ENCODE data around the gene ANKHD1.

Gene ANKHD1

GRCh38 chr5:140401362-140402257, at the start of gene ANKHD1:
Gene ANKHD1 (plus strand): TSS chr5:140401833. CDS start chr5:140401968, 135 bp downstream.
- Histone ChIP-seq H3K36me3 (ENCODE audit: insufficient read depth, low read depth, low read length) (peaks cover 11% of the 10 kb centered on the region; the same call in 1 of the 2 replicates), H3K4me3 (ENCODE audit: low read length) (peak within 1 kb of the TSS; percentile 90), H3K27ac (ENCODE audit: low read length) (peak within 1 kb of the TSS; percentile 95), H3K9me3 (ENCODE audit: insufficient read depth, low read depth, low read length) (no peaks in the 10 kb centered on the region), H3K9ac (ENCODE audit: low read depth, low read length) (peak within 1 kb of the TSS; percentile 93), H3K27me3 (ENCODE audit: insufficient read depth, low read length) (no peaks in the 10 kb centered on the region), H3K4me1 (ENCODE audit: insufficient read depth, low read length) (peaks cover 16% of the 10 kb centered on the region)

GRCh38 chr5:140355546-140355945, 46.1 kb upstream of the ANKHD1 start:
- H3K36me3 ChIP-seq (ENCODE audit: insufficient read depth, low read depth, low read length), result no peaks in the 10 kb centered on the region
- H3K9me3 ChIP-seq (ENCODE audit: insufficient read depth, low read depth, low read length), result no peaks in the 10 kb centered on the region
- peaks cover 3% of the 10 kb centered on the region; the same call in 1 of the 2 replicates for H3K27me3 ChIP-seq (ENCODE audit: insufficient read depth, low read length)
- H3K27ac ChIP-seq (ENCODE audit: low read length), result no peak overlapping the region
- no peaks in the 10 kb centered on the region for H3K4me1 ChIP-seq (ENCODE audit: insufficient read depth, low read length)
- no peak overlapping the region for H3K9ac ChIP-seq (ENCODE audit: low read depth, low read length)
- H3K4me3 ChIP-seq (ENCODE audit: low read length), result no peak overlapping the region

GRCh38 chr5:140356853-140357725, 44.5 kb upstream of the ANKHD1 start:
- Histone ChIP-seq H3K27me3 (ENCODE audit: insufficient read depth, low read length) (peaks cover 3% of the 10 kb centered on the region; the same call in 1 of the 2 replicates), H3K4me3 (ENCODE audit: low read length) (no peak overlapping the region), H3K36me3 (ENCODE audit: insufficient read depth, low read depth, low read length) (no peaks in the 10 kb centered on the region), H3K4me1 (ENCODE audit: insufficient read depth, low read length) (no peaks in the 10 kb centered on the region), H3K9me3 (ENCODE audit: insufficient read depth, low read depth, low read length) (no peaks in the 10 kb centered on the region), H3K27ac (ENCODE audit: low read length) (no peak overlapping the region), H3K9ac (ENCODE audit: low read depth, low read length) (no peak overlapping the region)

GRCh38 chr5:140357726-140358093, 43.9 kb upstream of the ANKHD1 start:
- H3K27me3 ChIP-seq (ENCODE audit: insufficient read depth, low read length), result peaks cover 3% of the 10 kb centered on the region; the same call in 1 of the 2 replicates
- H3K27ac ChIP-seq (ENCODE audit: low read length), result no peak overlapping the region
- no peaks in the 10 kb centered on the region for H3K4me1 ChIP-seq (ENCODE audit: insufficient read depth, low read length)
- no peaks in the 10 kb centered on the region for H3K36me3 ChIP-seq (ENCODE audit: insufficient read depth, low read depth, low read length)
- H3K4me3 ChIP-seq (ENCODE audit: low read length), result no peak overlapping the region
- no peak overlapping the region for H3K9ac ChIP-seq (ENCODE audit: low read depth, low read length)
- H3K9me3 ChIP-seq (ENCODE audit: insufficient read depth, low read depth, low read length), result no peaks in the 10 kb centered on the region

GRCh38 chr5:140358738-140359310, 42.8 kb upstream of the ANKHD1 start:
- no peaks in the 10 kb centered on the region for H3K9me3 ChIP-seq (ENCODE audit: insufficient read depth, low read depth, low read length)
- H3K4me1 ChIP-seq (ENCODE audit: insufficient read depth, low read length), result no peaks in the 10 kb centered on the region
- H3K9ac ChIP-seq (ENCODE audit: low read depth, low read length), result no peak overlapping the region
- peaks cover 8% of the 10 kb centered on the region for H3K27me3 ChIP-seq (ENCODE audit: insufficient read depth, low read length)
- no peaks in the 10 kb centered on the region for H3K36me3 ChIP-seq (ENCODE audit: insufficient read depth, low read depth, low read length)
- no peak overlapping the region for H3K4me3 ChIP-seq (ENCODE audit: low read length)
- no peak overlapping the region for H3K27ac ChIP-seq (ENCODE audit: low read length)

- no peak within 1 kb of the TSS for H3K27ac ChIP-seq (ENCODE audit: low read length)
- H3K27me3 ChIP-seq (ENCODE audit: insufficient read depth, low read length), result peaks cover 12% of the 10 kb centered on the region
- H3K4me1 ChIP-seq (ENCODE audit: insufficient read depth, low read length), result no peaks in the 10 kb centered on the region
- H3K4me3 ChIP-seq (ENCODE audit: low read length), result no peak within 1 kb of the TSS
- H3K9ac ChIP-seq (ENCODE audit: low read depth, low read length), result no peak within 1 kb of the TSS
- H3K36me3 ChIP-seq (ENCODE audit: insufficient read depth, low read depth, low read length), result no peaks in the 10 kb centered on the region
- H3K9me3 ChIP-seq (ENCODE audit: insufficient read depth, low read depth, low read length), result no peaks in the 10 kb centered on the region
Observed at GRCh38 chr5:140360101-140360500, 41.5 kb upstream of the ANKHD1 start, which contains the start of gene SLC4A9. Gene SLC4A9 (plus strand): TSS chr5:140360194. CDS start chr5:140360237, 43 bp downstream.

- Histone ChIP-seq H3K4me3 (ENCODE audit: low read length) (no peak overlapping the region), H3K27me3 (ENCODE audit: insufficient read depth, low read length) (peaks cover 12% of the 10 kb centered on the region), H3K9ac (ENCODE audit: low read depth, low read length) (no peak overlapping the region), H3K27ac (ENCODE audit: low read length) (no peak overlapping the region), H3K36me3 (ENCODE audit: insufficient read depth, low read depth, low read length) (no peaks in the 10 kb centered on the region), H3K4me1 (ENCODE audit: insufficient read depth, low read length) (no peaks in the 10 kb centered on the region), H3K9me3 (ENCODE audit: insufficient read depth, low read depth, low read length) (no peaks in the 10 kb centered on the region)
Observed at GRCh38 chr5:140360681-140361479, 40.8 kb upstream of the ANKHD1 start.

- H3K9me3 ChIP-seq (ENCODE audit: insufficient read depth, low read depth, low read length), result no peaks in the 10 kb centered on the region
- H3K9ac ChIP-seq (ENCODE audit: low read depth, low read length), result no peak overlapping the region
- no peak overlapping the region for H3K27ac ChIP-seq (ENCODE audit: low read length)
- no peaks in the 10 kb centered on the region for H3K36me3 ChIP-seq (ENCODE audit: insufficient read depth, low read depth, low read length)
- no peak overlapping the region for H3K4me3 ChIP-seq (ENCODE audit: low read length)
- H3K4me1 ChIP-seq (ENCODE audit: insufficient read depth, low read length), result no peaks in the 10 kb centered on the region
- H3K27me3 ChIP-seq (ENCODE audit: insufficient read depth, low read length), result peaks cover 12% of the 10 kb centered on the region
Observed at GRCh38 chr5:140361901-140362300, 39.7 kb upstream of the ANKHD1 start.

GRCh38 chr5:140362311-140362710, 39.3 kb upstream of the ANKHD1 start:
- no peak overlapping the region for H3K27ac ChIP-seq (ENCODE audit: low read length)
- peaks cover 12% of the 10 kb centered on the region for H3K27me3 ChIP-seq (ENCODE audit: insufficient read depth, low read length)
- no peak overlapping the region for H3K4me3 ChIP-seq (ENCODE audit: low read length)
- H3K4me1 ChIP-seq (ENCODE audit: insufficient read depth, low read length), result no peaks in the 10 kb centered on the region
- no peaks in the 10 kb centered on the region for H3K9me3 ChIP-seq (ENCODE audit: insufficient read depth, low read depth, low read length)
- H3K36me3 ChIP-seq (ENCODE audit: insufficient read depth, low read depth, low read length), result no peaks in the 10 kb centered on the region
- no peak overlapping the region for H3K9ac ChIP-seq (ENCODE audit: low read depth, low read length)

- Histone ChIP-seq H3K4me3 (ENCODE audit: low read length) (peak overlapping the region; percentile 73), H3K36me3 (ENCODE audit: insufficient read depth, low read depth, low read length) (no peaks in the 10 kb centered on the region), H3K9me3 (ENCODE audit: insufficient read depth, low read depth, low read length) (no peaks in the 10 kb centered on the region), H3K27me3 (ENCODE audit: insufficient read depth, low read length) (peaks cover 12% of the 10 kb centered on the region), H3K4me1 (ENCODE audit: insufficient read depth, low read length) (no peaks in the 10 kb centered on the region), H3K9ac (ENCODE audit: low read depth, low read length) (peak overlapping the region; percentile 72; the same call in 1 of the 2 replicates), H3K27ac (ENCODE audit: low read length) (no peak overlapping the region)
Observed at GRCh38 chr5:140362875-140363630, 38.6 kb upstream of the ANKHD1 start.

All from iPS-20b (cell line).